IPS-NIHi7 (cell line): ENCODE measurements around the gene PDE4A.
"Not testable (repeated sequence)": the region's sequence is repeated elsewhere in the genome, so short reads cannot be mapped to it uniquely, and the experiment has no call there.

Experiments used
- DNase-seq: peaks from one replicate; pipeline ENCODE4 v3.0.0; 2012; ENCODE audit warnings: mixed read lengths; ENCODE audit errors: extremely low spot score

PDE4A gene

GRCh38 chr19:10403137-10404021 is 17.0 kb upstream of the PDE4A start, which contains the start of gene CDC37:
Gene CDC37, minus strand, starts transcription at chr19:10403542. Its CDS starts 63 bp downstream, at chr19:10403479.
- peak; percentile 98 for DNase-seq

GRCh38 chr19:10404888-10405820 is 15.2 kb upstream of the PDE4A start:
- no peak for DNase-seq

- DNase-seq, result no peak
Observed at GRCh38 chr19:10406191-10406590, 14.1 kb upstream of the PDE4A start.

- DNase-seq, result no peak
Observed at GRCh38 chr19:10407096-10407495, 13.2 kb upstream of the PDE4A start.

GRCh38 chr19:10408511-10409283 is 11.6 kb upstream of the PDE4A start:
- DNase-seq, result no peak

- not testable (repeated sequence) for DNase-seq
Observed at GRCh38 chr19:10411224-10411623, 9.1 kb upstream of the PDE4A start.

- no peak for DNase-seq
Observed at GRCh38 chr19:10412257-10412977, 7.9 kb upstream of the PDE4A start.

- DNase-seq, result no peak
Observed at GRCh38 chr19:10416083-10416379, 4.3 kb upstream of the PDE4A start.

GRCh38 chr19:10416380-10417257 is 3.7 kb upstream of the PDE4A start:
- peak; percentile 90 for DNase-seq

- peak; percentile 50 for DNase-seq
Observed at GRCh38 chr19:10417541-10418234, 2.6 kb upstream of the PDE4A start.

GRCh38 chr19:10418235-10418484 is 2.2 kb upstream of the PDE4A start:
- no peak for DNase-seq

GRCh38 chr19:10418485-10419199 is 1.7 kb upstream of the PDE4A start:
- peak; percentile 31 for DNase-seq

GRCh38 chr19:10419200-10419645 is 1.1 kb upstream of the PDE4A start:
- DNase-seq, result peak; percentile 11

- DNase-seq, result peak; percentile 89
Observed at GRCh38 chr19:10419646-10420443, 493 bp upstream of the PDE4A start.

- no peak for DNase-seq
Observed at GRCh38 chr19:10421240-10422045, 1.1 kb downstream of the PDE4A start.

- no peak for DNase-seq
Observed at GRCh38 chr19:10422046-10422461, 1.7 kb downstream of the PDE4A start.

- DNase-seq, result no peak
Observed at GRCh38 chr19:10422846-10423245, 2.5 kb downstream of the PDE4A start.
